ENCODE measurements around the gene DENND6B.

- TF ChIP-seq, protein P1, sequence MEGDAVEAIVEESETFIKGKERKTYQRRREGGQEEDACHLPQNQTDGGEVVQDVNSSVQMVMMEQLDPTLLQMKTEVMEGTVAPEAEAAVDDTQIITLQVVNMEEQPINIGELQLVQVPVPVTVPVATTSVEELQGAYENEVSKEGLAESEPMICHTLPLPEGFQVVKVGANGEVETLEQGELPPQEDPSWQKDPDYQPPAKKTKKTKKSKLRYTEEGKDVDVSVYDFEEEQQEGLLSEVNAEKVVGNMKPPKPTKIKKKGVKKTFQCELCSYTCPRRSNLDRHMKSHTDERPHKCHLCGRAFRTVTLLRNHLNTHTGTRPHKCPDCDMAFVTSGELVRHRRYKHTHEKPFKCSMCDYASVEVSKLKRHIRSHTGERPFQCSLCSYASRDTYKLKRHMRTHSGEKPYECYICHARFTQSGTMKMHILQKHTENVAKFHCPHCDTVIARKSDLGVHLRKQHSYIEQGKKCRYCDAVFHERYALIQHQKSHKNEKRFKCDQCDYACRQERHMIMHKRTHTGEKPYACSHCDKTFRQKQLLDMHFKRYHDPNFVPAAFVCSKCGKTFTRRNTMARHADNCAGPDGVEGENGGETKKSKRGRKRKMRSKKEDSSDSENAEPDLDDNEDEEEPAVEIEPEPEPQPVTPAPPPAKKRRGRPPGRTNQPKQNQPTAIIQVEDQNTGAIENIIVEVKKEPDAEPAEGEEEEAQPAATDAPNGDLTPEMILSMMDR (IDR thresholded peaks at IDR 0.05): no peak
- TF ChIP-seq POLR2AphosphoS5 (IDR thresholded peaks at IDR 0.05): no peak
Observed at GRCh38 chr22:50314081-50314454, 12.7 kb downstream of the DENND6B start.
